HepG2 (cell line): ENCODE results near the gene ABHD3. TPM values are rescaled to one million over a fixed set of nuclear protein-coding genes. Genes with fewer than 3 reads are reported as not detected.

ENCODE experiments used
- ARID2 ChIP-seq: sonication (generic); formaldehyde crosslinking; IDR thresholded peaks from 2 replicates; pipeline ENCODE4 v1.8.1; 2022; ENCODE audit warnings: mild to moderate bottlenecking, missing genetic modification reagents, borderline replicate concordance
- HOXA3 ChIP-seq: sonication (generic); formaldehyde crosslinking; IDR thresholded peaks from 2 replicates; pipeline ENCODE4 v1.5.0; 2020; ENCODE audit warnings: missing genetic modification reagents
- PLRG1 ChIP-seq: fragments of 450-650 bp; conservative IDR thresholded peaks from 2 replicates; pipeline ENCODE4 v1.6.1; 2016
- SYNCRIP ChIP-seq: fragments of 200-400 bp; formaldehyde crosslinking; IDR thresholded peaks from 2 replicates; pipeline ENCODE4 v1.6.1; 2018; ENCODE audit warnings: mild to moderate bottlenecking, low read depth, low read length; ENCODE audit not compliant: insufficient read depth
- TAF15 ChIP-seq: fragments of 200-400 bp; formaldehyde crosslinking; IDR thresholded peaks from one replicate; pipeline ENCODE4 v1.6.1; 2018; ENCODE audit warnings: mild to moderate bottlenecking, low read depth, low read length; ENCODE audit not compliant: poor library complexity, severe bottlenecking
- TCF12 ChIP-seq, 2 experiments: fragments of 450-650 bp in 1 of 2; sonication (generic) in 1 of 2; formaldehyde crosslinking in 1 of 2; IDR thresholded peaks; 2 replicates each; pipeline versions ENCODE4 v1.6.1 to v1.8.0; 2017 to 2022; ENCODE audit warnings: antibody characterized with exemption in 1 of 2, mild to moderate bottlenecking in 1 of 2, missing genetic modification reagents in 1 of 2, moderate library complexity in 1 of 2
- ZEB1 ChIP-seq: IDR thresholded peaks from 2 replicates; pipeline ENCODE4 v1.6.1; 2012; ENCODE audit warnings: mild to moderate bottlenecking, low read depth, inconsistent platforms; ENCODE audit not compliant: insufficient replicate concordance
- ZFP90 ChIP-seq: sonication (generic); formaldehyde crosslinking; IDR thresholded peaks from 2 replicates; pipeline ENCODE4 v1.8.0; 2022; ENCODE audit warnings: missing genetic modification reagents, mild to moderate bottlenecking, inconsistent platforms, borderline replicate concordance
- ZNF124 ChIP-seq: sonication (generic); formaldehyde crosslinking; IDR thresholded peaks from 2 replicates; pipeline ENCODE4 v1.4.0; 2020; ENCODE audit warnings: missing genetic modification reagents
- ZNF326 ChIP-seq: sonication (generic); formaldehyde crosslinking; IDR thresholded peaks from 2 replicates; pipeline ENCODE4 v1.4.0; 2020; ENCODE audit warnings: missing genetic modification reagents, borderline replicate concordance
- ZNF432 ChIP-seq: sonication (generic); formaldehyde crosslinking; IDR thresholded peaks from 2 replicates; pipeline ENCODE4 v1.5.0; 2020; ENCODE audit warnings: missing genetic modification reagents, mild to moderate bottlenecking, borderline replicate concordance
- ZNF552 ChIP-seq: sonication (generic); formaldehyde crosslinking; IDR thresholded peaks from 2 replicates; pipeline ENCODE4 v1.9.0; 2022; ENCODE audit warnings: missing genetic modification reagents, mild to moderate bottlenecking, borderline replicate concordance
- ZNF572 ChIP-seq: sonication (generic); formaldehyde crosslinking; IDR thresholded peaks from 2 replicates; pipeline ENCODE4 v1.5.1; 2020; ENCODE audit warnings: mild to moderate bottlenecking, missing genetic modification reagents
- ZNF773 ChIP-seq: sonication (generic); formaldehyde crosslinking; IDR thresholded peaks from 2 replicates; pipeline ENCODE4 v1.4.0; 2020; ENCODE audit warnings: missing genetic modification reagents, borderline replicate concordance
- polyA plus RNA-seq, 8 experiments: library from polyadenylated mRNA; depleted of rRNA in 3 of 8; stranded (reverse) in 7 of 8; unstranded in 1 of 8; fragments of >200 nt; fragmentation: Illumina TruSeq in 4 of 8; extraction: Trizol in 4 of 8; gene quantifications; 2 replicates each; pipeline versions ENCODE4 v1.2.1 to v1.2.3, GENCODE V29; 2011 to 2016; ENCODE audit warnings: low read depth in 4 of 8, missing spikeins in 1 of 8, mixed read lengths in 1 of 8; ENCODE audit not compliant: insufficient read depth in 1 of 8
- total RNA-seq, 5 experiments: library from RNA; depleted of rRNA; stranded (reverse); fragments of >200 nt; fragmentation: Illumina TruSeq; extraction: Trizol; gene quantifications; 2 replicates each; pipeline ENCODE4 v1.2.3, GENCODE V29; 2016; ENCODE audit warnings: low read depth in 1 of 5
- TF ChIP-seq, protein P1 (sequence below): sonication (generic); formaldehyde crosslinking; IDR thresholded peaks from 2 replicates; pipeline ENCODE4 v1.4.0; 2020; ENCODE audit warnings: missing genetic modification reagents
- TF ChIP-seq, protein P2 (sequence below): sonication (generic); formaldehyde crosslinking; IDR thresholded peaks from 2 replicates; pipeline ENCODE4 v1.5.1; 2020; ENCODE audit warnings: missing genetic modification reagents, mild to moderate bottlenecking, borderline replicate concordance
- TF ChIP-seq, protein P3 (sequence below): sonication (generic); formaldehyde crosslinking; IDR thresholded peaks from 2 replicates; pipeline ENCODE4 v1.5.0; 2020; ENCODE audit warnings: missing genetic modification reagents
- TF ChIP-seq, protein P4 (sequence below): sonication (generic); formaldehyde crosslinking; IDR thresholded peaks from 2 replicates; pipeline ENCODE4 v1.5.1; 2020; ENCODE audit warnings: missing genetic modification reagents, mild to moderate bottlenecking, borderline replicate concordance
- TF ChIP-seq, protein P5 (sequence below): sonication (generic); formaldehyde crosslinking; IDR thresholded peaks from 2 replicates; pipeline ENCODE4 v1.5.1; 2020; ENCODE audit warnings: mild to moderate bottlenecking, missing genetic modification reagents, borderline replicate concordance

Gene ABHD3
- total and polyA plus RNA-seq, 2 of the 13 experiments (the other 11 are each of a cell fraction or from before 2014, with no cell fraction given) = 32.1 to 40.2 TPM

- no peak for TF ChIP-seq ZFP90 (CRISPR knock-in tag)
- no peak for TF ChIP-seq ZNF552 (CRISPR knock-in tag)
- TF ChIP-seq PLRG1 = no peak
- TF ChIP-seq ARID2 (CRISPR knock-in tag) = no peak
- no peak for TF ChIP-seq ZNF572
- no peak for TF ChIP-seq ZNF773 (CRISPR knock-in tag)
- TF ChIP-seq ZNF326 (CRISPR knock-in tag) = no peak
- peak; percentile 54 for TF ChIP-seq ZEB1
- TF ChIP-seq, protein P1, sequence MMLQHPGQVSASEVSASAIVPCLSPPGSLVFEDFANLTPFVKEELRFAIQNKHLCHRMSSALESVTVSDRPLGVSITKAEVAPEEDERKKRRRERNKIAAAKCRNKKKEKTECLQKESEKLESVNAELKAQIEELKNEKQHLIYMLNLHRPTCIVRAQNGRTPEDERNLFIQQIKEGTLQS = no peak
- TF ChIP-seq SYNCRIP = no peak
- TF ChIP-seq, protein P2, sequence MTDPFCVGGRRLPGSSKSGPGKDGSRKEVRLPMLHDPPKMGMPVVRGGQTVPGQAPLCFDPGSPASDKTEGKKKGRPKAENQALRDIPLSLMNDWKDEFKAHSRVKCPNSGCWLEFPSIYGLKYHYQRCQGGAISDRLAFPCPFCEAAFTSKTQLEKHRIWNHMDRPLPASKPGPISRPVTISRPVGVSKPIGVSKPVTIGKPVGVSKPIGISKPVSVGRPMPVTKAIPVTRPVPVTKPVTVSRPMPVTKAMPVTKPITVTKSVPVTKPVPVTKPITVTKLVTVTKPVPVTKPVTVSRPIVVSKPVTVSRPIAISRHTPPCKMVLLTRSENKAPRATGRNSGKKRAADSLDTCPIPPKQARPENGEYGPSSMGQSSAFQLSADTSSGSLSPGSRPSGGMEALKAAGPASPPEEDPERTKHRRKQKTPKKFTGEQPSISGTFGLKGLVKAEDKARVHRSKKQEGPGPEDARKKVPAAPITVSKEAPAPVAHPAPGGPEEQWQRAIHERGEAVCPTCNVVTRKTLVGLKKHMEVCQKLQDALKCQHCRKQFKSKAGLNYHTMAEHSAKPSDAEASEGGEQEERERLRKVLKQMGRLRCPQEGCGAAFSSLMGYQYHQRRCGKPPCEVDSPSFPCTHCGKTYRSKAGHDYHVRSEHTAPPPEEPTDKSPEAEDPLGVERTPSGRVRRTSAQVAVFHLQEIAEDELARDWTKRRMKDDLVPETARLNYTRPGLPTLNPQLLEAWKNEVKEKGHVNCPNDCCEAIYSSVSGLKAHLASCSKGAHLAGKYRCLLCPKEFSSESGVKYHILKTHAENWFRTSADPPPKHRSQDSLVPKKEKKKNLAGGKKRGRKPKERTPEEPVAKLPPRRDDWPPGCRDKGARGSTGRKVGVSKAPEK (CRISPR knock-in tag) = no peak
- no peak for TF ChIP-seq TCF12 (IDR thresholded peaks at IDR 0.05)
- TF ChIP-seq TCF12 (CRISPR knock-in tag; IDR thresholded peaks at IDR 0.05) = no peak
- no peak for TF ChIP-seq ZNF124 (CRISPR knock-in tag)
- no peak for TF ChIP-seq ZNF432 (CRISPR knock-in tag)
- TF ChIP-seq TAF15 = no peak
- TF ChIP-seq, protein P3, sequence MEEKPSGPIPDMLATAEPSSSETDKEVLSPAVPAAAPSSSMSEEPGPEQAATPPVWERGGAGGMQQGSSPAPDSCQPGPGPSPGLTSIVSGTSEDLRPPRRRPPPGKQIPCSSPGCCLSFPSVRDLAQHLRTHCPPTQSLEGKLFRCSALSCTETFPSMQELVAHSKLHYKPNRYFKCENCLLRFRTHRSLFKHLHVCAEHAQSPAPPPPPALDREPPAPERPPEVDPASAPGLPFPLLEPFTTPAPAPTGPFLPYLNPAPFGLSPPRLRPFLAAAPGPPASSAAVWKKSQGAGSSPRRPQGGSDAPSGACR = no peak
- TF ChIP-seq, protein P4, sequence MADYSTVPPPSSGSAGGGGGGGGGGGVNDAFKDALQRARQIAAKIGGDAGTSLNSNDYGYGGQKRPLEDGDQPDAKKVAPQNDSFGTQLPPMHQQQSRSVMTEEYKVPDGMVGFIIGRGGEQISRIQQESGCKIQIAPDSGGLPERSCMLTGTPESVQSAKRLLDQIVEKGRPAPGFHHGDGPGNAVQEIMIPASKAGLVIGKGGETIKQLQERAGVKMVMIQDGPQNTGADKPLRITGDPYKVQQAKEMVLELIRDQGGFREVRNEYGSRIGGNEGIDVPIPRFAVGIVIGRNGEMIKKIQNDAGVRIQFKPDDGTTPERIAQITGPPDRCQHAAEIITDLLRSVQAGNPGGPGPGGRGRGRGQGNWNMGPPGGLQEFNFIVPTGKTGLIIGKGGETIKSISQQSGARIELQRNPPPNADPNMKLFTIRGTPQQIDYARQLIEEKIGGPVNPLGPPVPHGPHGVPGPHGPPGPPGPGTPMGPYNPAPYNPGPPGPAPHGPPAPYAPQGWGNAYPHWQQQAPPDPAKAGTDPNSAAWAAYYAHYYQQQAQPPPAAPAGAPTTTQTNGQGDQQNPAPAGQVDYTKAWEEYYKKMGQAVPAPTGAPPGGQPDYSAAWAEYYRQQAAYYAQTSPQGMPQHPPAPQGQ (CRISPR knock-in tag) = no peak
- TF ChIP-seq HOXA3 (CRISPR knock-in tag) = 0 out of 2 replicates have a peak, but pooled peaks have one; percentile 38
- TF ChIP-seq, protein P5, sequence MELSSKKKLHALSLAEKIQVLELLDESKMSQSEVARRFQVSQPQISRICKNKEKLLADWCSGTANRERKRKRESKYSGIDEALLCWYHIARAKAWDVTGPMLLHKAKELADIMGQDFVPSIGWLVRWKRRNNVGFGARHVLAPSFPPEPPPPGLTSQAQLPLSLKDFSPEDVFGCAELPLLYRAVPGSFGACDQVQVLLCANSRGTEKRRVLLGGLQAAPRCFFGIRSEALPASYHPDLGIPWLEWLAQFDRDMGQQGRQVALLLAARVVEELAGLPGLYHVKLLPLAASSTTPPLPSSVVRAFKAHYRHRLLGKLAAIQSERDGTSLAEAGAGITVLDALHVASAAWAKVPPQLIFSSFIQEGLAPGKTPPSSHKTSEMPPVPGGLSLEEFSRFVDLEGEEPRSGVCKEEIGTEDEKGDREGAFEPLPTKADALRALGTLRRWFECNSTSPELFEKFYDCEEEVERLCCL (CRISPR knock-in tag) = no peak
These were observed 18.1 kb downstream of the ABHD3 start (continued) for GRCh38 chr18:21686282-21687105.
